OCI-M1 (cell line): ENCODE results near the gene PPP3CA.
"Not testable (repeated sequence)": the region's sequence is repeated elsewhere in the genome, so short reads cannot be mapped to it uniquely, and the experiment has no call there.

Experiments used
- DNase-seq: peaks from one replicate; lab custom pipeline; 2025; lab: John Stamatoyannopoulos, UW

The PPP3CA gene

DNA sequence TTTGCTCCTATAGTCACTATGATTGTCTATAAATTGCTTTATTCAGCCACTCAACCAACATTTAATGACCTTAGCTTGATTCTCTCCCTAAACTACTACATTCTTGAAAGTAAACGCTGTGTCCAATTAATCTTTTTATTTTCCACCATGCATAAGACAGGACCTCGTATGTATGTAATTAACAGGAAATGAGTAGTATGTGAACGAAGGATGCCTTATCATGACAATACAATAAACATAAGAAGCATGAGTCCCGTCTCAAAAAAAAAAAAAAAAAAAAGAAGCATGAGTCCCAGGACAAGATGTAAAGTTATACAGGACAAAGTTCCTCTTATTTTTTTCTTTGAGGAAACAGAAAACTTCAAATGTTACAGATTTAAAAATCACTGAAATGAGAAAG is 92.5 kb downstream of the PPP3CA start:
- DNase-seq, result no peak

DNA sequence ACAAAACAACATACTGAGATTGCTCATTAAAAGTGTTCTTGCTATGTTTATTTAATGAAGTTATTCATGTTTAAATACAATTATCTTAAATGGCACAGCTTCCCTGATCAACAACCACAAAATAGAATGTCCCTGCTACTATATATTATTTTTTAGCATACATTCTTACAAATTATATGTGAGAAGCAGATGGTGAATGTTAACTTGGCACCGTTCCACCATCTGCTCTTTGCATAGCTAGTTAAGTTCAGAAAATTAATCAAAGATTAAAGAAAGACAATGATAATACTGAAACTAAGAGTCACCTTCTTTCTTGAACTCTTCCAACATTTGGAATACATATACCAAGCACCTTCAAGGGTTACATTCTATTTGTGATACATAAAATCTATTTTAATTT is 94.2 kb downstream of the PPP3CA start:
- DNase-seq, result no peak

DNA sequence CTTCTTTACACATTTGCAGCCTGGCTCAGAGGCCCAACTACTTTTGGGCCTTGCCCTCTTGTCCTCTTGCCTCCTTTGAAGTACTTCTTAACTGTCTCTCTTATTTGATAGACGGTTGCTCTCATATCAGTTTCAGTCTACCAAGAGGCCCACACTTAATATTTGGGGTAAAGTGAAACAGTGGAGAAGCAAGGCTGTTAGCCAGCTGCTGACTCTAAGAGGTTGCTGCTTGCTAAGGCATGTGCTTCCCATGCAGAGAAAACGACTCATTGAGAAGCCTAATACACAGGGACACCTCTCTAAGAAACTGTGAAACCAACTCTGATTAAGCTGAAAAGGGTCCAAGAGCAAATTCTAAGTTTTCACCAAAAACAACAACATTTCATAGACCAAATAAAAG is 94.6 kb downstream of the PPP3CA start:
- DNase-seq, result peak; percentile 69

DNA sequence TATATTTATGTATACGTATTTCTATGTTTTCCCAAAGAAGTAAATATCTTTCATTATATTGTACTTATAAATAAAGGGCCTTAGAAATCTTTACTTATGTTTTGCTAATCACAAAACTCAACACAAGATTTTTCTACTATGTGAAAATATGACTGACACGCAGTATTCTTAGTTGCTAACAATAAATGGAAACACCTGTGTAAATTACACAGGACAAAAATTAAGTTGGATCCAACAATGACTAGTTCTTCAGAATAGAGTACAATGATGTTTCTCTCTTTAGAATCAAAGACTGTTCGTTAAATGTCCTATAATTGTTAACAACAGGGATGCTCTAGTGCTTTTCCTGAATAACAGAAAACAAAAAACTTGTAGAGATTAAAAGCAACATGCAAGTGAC is 96.1 kb downstream of the PPP3CA start:
- no peak for DNase-seq

DNA sequence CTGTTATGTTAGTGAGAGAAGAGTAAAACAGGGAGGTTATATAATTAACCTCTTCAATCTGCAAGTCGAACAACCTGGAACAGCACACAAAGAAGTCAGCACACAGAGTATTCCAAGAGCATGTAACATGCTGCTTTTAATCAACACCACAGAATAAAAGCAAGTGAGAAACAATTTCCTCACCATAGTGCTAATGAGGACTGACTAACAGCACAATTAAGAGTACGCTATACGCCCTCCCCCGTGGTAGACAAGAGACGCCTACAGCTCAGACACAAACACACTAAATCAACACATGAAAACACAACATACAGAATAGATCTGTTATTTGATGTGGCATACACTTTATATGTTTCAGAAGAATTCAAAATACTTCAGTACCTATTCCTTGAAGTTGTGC is 103.0 kb downstream of the PPP3CA start:
- no peak for DNase-seq

DNA sequence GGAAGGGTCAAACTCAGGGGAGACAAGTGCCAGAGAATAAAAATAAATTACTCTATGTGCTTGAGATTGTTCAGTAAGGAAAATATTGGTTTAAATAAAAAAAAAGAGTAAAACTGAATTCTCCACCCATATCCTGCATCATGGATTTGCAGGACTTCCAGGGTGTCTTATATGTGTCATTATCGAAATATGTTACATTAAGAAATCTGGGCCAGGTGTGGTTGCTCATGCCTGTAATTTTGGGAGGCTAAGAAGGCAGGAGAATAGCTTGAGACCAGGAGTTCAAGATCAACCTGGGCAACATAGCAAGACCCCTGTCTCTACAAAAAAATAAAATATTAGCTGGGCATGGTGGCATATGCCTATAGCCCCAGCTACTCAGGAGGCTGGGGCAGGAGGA is 104.9 kb downstream of the PPP3CA start:
- no peak for DNase-seq

DNA sequence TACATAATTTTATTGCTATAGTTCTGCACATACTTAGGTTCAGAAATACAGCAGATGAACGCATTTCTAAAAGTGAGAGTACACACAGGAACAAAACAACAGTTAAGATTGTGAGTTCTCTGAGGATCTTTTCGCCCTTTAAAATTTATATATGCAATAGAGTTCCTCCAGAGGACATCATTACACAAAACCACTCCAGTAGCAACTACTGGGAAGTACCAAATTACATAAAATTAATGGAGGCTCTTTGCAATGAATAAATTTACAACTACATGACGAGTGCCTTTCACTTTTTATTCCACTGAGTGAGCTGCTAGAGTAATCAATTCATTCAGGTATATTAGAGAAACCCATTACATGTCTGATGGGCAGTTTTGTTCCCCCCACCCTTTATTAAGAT is 107.2 kb downstream of the PPP3CA start:
- DNase-seq, result no peak

DNA sequence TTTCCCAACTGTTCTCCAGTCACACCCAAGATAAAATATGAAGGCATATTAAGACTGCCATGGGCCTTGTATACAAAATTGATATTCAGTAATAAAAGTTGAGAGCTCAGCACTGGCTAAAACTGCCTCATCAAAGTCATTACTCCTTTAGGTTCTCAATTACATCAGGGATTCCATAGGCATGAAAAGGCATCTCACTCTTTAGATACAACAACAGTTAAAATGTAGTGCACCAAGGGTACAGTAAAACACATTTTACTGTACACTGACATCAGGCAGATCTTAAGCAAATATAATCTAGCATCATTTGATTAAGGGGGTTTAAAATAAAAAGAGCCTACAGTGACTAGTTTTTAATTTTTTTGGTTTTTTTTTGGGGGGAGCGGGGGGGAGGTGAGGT is 107.7 kb downstream of the PPP3CA start:
- peak; percentile 49 for DNase-seq

DNA sequence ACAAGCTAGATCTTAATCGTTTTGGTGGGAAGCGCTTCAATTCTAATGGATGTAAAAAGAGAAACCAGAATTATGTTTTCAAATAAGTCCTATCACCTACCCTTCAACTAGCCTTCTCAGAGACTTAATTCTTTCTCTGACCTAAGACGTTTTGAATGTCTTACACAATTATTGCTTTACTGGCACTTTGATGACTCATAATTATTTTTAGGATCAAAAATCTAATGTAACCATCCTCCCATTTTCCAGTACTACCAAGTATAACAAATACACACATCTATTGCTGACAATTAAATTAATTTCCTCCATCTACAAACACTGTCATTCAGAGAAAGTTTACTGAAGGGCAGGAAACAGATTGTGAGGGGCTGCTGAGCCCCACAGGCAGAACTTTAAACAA is 108.6 kb downstream of the PPP3CA start:
- DNase-seq, result peak; percentile 65

DNA sequence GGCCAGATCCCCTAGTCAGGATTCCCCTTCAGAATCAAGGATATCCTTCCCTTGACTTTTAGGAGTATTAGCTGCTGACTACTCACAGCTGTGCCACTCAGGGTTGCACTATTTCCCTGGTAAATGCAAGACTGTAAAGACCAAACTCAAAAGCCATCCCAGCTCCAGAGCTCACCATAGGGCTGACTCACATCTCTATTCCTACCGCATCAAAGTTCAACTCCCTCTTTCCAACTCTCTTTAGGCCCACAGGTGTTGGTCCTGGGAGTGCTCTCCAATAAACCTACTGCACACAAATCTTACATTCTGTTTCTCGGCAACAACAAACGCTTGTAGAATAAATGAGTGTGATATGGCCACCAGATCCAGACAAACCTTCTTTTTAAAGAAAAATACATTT is 109.6 kb downstream of the PPP3CA start:
- no peak for DNase-seq

DNA sequence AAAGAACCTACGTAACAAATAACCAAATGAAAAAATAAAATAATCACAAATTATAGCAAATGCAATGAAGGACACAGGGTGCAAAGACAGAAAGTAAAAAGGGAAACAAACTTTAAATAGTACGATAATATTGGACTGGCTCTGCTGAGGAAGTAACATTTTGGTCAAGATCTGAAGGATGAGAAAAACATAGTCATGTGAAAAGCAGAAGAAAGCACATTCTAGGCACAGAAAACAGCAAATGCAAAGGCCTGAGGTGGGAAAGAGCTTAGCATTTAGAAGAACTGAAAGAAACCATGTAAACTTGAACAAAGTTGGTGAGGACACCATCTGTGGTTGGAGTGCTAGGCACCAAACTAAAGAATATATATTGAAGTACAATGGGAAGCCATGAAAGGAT is 111.2 kb downstream of the PPP3CA start:
- DNase-seq, result peak; percentile 64

DNA sequence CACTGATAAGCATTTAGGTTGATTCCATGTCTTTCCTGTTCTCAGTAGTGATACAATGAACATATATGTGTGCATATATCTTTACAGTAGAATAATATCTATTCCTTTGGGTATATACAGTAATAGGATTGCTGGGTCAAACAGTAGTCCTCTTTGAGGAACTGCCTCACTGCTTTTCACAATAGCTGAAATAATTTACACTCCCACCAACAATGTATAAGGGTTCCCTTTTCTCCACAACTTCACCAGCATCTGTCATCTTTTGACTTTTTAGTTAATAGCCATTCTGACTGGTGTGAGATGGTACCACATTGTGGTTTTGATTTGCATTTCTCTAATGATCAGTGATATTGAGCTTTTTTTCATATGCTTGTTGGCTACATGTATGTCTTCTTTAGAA is 113.2 kb downstream of the PPP3CA start:
- not testable (repeated sequence) for DNase-seq

DNA sequence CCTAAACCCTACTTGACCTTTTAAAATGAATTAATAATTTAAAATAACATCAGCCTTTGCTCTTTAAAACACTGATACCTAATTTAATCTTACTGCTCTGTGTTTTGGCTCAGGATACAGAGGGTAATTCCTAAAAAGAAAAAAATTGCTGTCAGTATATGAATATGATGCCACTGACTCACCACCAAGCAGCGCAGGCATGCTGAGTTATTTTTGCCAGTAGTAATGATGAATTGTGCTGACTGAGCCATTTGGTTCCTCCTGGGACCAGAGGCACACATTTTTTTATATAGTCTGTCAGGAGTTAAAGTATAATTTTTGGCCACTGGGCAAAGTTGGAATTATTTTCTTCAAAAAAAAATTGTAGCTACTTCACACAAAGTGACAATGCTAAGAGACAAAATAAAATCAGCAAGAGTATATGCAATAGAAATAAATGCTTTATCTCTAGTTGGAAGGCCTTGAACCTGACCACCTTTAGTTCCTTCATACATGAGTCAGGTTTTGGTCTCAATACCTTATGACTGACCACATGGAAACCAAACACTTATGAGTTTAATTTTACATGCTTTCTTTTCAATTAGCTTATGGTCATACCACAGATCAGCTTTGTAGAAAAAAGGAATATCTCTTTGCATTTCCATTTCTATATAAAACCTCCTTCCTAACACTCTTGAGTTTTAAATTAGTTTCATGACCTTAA is 115.1 kb downstream of the PPP3CA start:
- peak; percentile 73 for DNase-seq

DNA sequence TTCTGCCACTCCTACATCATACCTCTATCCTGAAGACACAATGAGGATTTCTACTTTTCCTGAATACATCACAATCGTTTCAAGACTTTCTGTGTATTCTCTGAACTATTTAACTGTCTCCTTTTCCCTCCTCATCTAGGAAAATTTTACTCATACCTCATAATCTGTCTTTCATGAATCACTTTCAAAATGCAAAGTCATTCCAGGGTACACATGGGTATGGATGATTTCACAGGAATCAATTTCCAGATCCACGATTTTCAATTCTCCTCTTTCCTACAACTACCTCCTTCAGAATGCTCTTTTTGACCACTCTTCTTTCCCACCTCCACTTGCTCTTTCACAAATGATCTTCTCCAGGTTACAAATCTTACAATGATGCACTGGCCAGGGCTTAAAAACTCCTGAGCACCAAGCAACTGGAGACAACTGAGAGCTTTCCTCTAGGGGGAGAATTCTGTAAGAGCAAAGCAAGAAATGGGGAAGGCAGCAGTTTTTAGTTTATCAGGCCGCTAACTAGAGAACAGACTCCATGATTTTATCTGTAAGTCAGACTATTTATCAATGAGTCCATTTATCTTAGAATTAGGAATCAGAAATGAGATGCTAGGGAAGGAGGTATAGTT is 116.4 kb downstream of the PPP3CA start:
- peak; percentile 82 for DNase-seq

DNA sequence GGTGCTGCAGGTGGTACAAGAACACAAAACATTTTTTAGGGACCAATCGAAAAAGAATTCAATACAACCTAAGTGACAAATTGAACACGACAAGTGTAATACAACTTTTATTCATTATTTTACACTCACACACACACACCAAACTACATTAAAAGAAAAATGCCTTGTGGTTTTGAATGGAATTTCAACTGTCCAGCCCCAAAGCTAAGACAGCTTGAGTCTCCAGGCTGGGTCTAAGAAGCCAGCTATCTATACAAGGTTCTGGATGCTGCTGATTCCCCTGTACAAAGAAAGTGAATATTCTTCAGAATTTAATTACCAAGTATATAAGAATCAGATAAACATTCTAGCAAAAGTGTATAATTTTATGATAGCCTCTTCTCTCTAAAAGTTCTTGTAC is 118.2 kb downstream of the PPP3CA start:
- DNase-seq, result peak; percentile 64

DNA sequence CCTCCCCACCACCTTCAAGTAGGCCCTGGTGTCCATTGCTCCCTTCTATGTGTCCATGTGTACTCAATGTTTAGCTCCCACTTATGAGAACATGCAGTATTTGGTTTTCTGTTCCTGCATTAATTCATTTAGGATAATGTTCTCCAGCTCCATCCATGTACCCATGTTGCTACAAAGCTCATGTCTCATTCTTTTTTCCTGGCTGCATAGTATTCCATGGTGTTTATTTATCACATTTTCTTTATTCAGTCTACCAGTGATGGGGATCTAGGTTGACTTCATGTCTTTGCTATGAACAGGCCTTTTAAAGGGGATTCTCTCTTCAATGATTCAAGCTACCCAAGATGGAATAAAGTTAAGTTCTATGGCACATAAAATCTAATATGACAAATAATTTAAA is 119.6 kb downstream of the PPP3CA start:
- no peak for DNase-seq

DNA sequence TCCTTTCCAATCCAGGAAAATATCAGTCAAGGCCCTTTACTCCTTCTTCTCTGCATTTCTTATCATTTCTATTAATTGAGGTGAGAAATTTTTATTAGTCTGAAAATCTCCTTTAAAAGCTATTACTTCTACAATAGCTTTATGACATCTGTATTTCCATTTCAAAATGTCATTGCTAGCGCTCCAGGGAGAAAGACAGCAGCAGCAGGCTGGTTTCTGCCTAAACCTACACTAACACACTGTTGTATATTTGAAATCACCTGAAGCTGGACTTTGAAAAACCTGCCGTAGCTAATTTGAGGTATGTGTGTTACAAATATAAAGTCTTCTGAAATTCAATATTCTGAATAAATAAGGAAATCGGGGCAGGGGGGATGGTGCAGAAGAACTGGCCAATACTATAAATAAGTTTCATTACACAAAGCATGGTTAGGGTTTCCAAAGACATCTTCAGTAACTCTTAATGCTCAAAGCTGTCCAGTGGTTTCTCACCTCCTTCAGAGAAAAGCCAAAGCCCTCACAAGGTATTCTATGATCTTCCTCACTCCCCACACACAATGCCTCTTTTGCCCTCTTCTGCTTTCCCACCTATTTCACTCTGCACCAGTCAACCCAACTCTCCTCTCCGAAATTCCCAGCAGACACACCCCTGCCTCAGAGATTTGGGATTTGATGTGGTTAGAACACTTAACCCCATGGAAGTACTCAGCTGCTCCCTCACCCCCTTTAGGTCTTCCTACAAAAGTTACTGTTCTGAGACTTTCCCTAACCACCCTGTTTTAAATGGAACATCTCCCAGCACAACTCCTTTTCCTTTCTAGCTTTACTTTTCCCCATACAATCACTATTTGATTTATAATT is 122.7 kb downstream of the PPP3CA start:
- no peak for DNase-seq

DNA sequence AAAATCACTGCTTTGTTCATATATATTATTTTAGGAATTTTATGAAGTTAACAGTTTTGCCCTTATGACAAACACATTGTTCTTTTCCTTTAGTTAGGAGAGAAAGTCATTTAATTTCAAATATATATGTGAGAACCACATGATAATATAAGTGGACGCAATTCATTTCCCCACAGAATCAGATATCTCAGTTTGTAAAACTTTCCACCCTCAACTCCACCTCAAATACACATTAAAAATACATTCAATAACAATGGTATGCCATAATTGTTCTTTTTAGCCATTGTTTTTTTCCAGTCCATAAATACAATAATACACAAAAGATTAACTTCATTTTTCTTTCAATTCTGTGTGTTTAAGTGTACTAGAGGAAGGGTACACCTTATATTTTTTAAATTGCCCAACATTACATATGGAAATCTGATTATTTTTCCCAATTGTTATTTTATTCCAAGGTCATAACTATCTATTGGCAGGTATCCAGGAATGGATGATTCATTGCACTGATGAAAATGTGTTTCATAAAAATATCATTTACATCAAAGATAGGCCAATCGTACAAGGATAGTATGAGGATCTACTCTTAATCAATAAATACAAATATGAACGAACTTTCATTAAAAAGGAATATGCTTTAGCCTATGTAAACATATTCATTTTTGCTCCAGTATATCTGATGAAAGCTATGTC is 125.0 kb downstream of the PPP3CA start:
- no peak for DNase-seq

DNA sequence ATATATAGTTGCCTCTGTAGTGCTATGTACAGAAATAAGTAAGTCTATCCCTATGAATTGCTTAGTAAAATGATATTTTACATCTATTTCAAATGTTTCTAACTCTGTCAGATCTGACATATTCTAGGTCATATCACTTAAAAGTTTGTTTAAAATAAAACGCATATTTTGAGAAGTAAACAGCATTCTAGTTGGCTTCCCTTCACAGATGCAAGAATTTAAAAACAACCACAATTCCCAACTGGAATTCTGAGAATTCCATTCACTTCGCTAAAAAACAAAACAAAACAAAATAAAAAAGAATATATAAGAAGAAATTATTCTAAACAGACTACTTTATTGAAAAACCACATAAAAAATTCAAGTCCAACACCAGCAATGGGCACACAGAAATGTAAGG is 126.0 kb downstream of the PPP3CA start:
- DNase-seq, result no peak

DNA sequence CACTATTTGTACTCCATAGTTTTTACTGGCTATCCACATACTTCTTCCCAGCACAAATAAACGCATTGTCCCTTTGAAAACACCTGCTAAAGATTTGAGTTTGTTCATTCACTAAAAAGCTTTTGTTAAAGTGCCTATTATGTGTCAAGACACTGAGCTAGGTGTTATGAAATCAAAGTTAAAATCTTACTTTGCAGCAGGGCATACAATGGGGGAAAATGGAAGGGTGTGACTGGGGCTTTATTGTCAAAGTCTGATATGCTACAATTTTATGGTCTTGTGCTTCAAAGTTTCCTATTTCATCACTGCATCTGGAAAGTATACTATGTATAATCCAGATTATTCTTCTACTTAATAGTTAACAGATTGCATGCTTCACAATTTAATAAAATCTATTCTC is 128.4 kb downstream of the PPP3CA start:
- no peak for DNase-seq

DNA sequence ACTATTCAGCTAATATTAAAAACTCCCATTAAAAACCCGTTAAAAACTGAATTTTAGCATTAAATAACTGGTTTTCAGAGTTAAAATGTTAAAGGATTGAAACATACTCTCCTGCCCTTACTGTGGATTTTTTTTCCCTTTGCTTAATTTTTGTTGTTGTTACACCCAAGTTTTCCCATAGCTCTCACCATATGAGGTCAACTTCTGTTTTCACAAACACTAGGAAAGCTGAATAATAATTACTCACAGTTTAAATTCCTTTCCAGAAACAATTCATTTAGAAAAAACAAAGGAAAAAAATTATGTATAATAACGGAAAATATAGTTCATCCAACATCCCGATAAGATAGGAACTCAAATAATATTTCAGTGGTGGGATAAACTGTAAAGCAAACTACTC is 129.0 kb downstream of the PPP3CA start:
- no peak for DNase-seq

DNA sequence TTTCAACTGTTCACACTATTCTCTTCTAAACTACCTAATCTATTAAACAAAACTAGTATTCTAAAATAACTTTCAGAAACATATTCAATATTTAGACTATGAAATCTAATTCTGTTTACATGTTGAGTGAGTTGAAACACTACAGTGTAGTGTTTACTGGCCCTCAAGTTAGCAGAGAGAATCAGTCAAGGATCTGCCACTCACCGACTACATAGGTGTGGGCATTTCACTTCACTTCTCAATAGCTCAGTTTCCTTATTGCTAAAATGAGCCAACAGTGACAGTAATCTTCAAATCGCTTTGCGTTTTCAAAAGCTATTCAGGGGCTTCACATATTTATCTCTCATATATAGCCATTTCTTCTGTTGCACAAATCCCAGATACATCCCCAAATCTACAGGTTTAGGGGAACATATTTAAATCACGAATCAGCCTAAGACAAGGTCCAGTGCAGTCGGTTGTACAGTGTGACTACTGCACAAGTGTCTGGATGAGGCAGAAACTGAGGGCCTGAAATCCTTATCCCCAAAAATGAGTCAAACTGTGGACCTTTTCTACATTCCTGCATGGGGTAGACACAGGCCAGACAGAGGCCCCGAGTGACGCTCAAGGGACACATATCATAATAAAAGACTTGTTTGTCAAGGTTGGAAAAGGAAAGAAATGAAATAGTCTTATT is 129.8 kb downstream of the PPP3CA start:
- DNase-seq, result no peak
